ENCODE measurements around the gene NEK10. TPM values are rescaled to one million over a fixed set of nuclear protein-coding genes. Genes with fewer than 3 reads are reported as not detected.

Gene NEK10
- total and polyA plus RNA-seq, 9 of the 15 experiments (the other 6 are each of a cell fraction or from before 2014, with no cell fraction given): 0.07 TPM; not detected in 8

GRCh38 chr3:27354161-27354560 lies 15.0 kb downstream of the NEK10 start:
- no peak for ATAC-seq
- Histone ChIP-seq H2AFZ (ENCODE audit: low read depth, low read length) (no peak overlapping the region), H3K9me1 (ENCODE audit: control insufficient read depth, insufficient read depth, low read length) (no peaks in the 10 kb centered on the region), H3K79me2 (ENCODE audit: control insufficient read depth, insufficient read depth, low read length) (no peaks in the 10 kb centered on the region), H4K20me1 (replicated peaks; ENCODE audit: control insufficient read depth, insufficient read depth, low read length) (no peaks in the 10 kb centered on the region), H3K36me3 (ENCODE audit: control insufficient read depth, insufficient read depth, low read length) (no peaks in the 10 kb centered on the region), H3K4me1 (replicated peaks in 1 of 2; ENCODE audit: control insufficient read depth in 2 of 2, insufficient read depth in 2 of 2, low read length in 2 of 2) (no peaks in the 10 kb centered on the region), H3K4me2 (ENCODE audit: insufficient read depth, low read length) (no peak overlapping the region), H3K4me3 (no peak overlapping the region), H3K9me3 (replicated peaks; ENCODE audit: control insufficient read depth, insufficient read depth, low read depth, low read length) (no peaks in the 10 kb centered on the region), H3K9ac (ENCODE audit: insufficient read depth in 1 of 2, low read depth in 2 of 2, low read length in 2 of 2) (no peak overlapping the region), H3K27ac (ENCODE audit: extremely low read depth, low read depth, low read length) (no peak overlapping the region), H3K27me3 (ENCODE audit: control insufficient read depth in 2 of 2, insufficient read depth in 2 of 2, low read length in 2 of 2) (no peaks in the 10 kb centered on the region)
- CTCF ChIA-PET (ENCODE audit: low intra/inter-chr PET ratio): no interaction called here
- BruUV-seq (replicated peaks): no TSS peak
- 3% methylated on average over 5 of the region's 5 CpGs for WGBS (ENCODE audit: insufficient coverage, low coverage, missing lambda C conversion rate)
- no peak for DNase-seq (ENCODE audit: extremely low read depth in 1 of 4, low spot score in 3 of 4)
- in situ Hi-C loops (cut with MboI): no loop called here
- TF ChIP-seq HNRNPH1 (optimal IDR thresholded peaks at IDR 0.05; ENCODE audit: low read depth, low read length) (no peak), POLR3A (IDR thresholded peaks at IDR 0.05; ENCODE audit: borderline replicate concordance, extremely low read depth, insufficient read depth, insufficient read length) (no peak), ARID1B (IDR thresholded peaks at IDR 0.05) (no peak), CSDE1 (IDR thresholded peaks at IDR 0.05) (no peak)
- POLR2A ChIA-PET: no interaction called here
- intact Hi-C loops (cut with micrococcal nuclease): no loop called here
- no peak for FAIRE-seq

DNA sequence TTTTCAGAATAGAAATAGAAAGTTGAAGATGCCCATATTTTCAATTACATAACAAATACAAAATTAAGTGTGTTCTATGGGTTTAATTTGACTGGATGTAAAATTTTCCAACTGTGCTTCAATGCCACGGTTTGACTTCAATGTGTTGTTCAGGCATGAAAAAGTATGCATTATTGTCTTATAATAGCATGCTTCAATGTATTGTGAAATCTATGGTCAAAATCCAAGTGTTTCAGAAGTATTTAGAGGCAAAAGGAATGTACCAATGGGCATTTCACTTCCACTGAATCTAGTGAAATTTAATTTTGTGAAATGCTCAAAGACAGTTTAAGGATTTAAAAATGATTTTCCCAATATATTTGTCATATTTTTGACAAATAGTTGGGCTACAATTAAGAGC lies 16.0 kb downstream of the NEK10 start:
- CTCF ChIA-PET (ENCODE audit: low intra/inter-chr PET ratio): no interaction called here

More for the DNA sequence above, 16.0 kb downstream of the NEK10 start:
- Histone ChIP-seq H3K9me1 (ENCODE audit: control insufficient read depth, insufficient read depth, low read length) (no peaks in the 10 kb centered on the region), H3K27me3 (ENCODE audit: control insufficient read depth in 2 of 2, insufficient read depth in 2 of 2, low read length in 2 of 2) (no peaks in the 10 kb centered on the region), H3K9me3 (replicated peaks; ENCODE audit: control insufficient read depth, insufficient read depth, low read depth, low read length) (no peaks in the 10 kb centered on the region), H3K4me3 (no peak overlapping the region), H3K27ac (ENCODE audit: extremely low read depth, low read depth, low read length) (no peak overlapping the region), H4K20me1 (replicated peaks; ENCODE audit: control insufficient read depth, insufficient read depth, low read length) (no peaks in the 10 kb centered on the region), H3K4me1 (replicated peaks in 1 of 2; ENCODE audit: control insufficient read depth in 2 of 2, insufficient read depth in 2 of 2, low read length in 2 of 2) (no peaks in the 10 kb centered on the region), H3K9ac (ENCODE audit: insufficient read depth in 1 of 2, low read depth in 2 of 2, low read length in 2 of 2) (no peak overlapping the region), H2AFZ (ENCODE audit: low read depth, low read length) (no peak overlapping the region), H3K4me2 (ENCODE audit: insufficient read depth, low read length) (no peak overlapping the region), H3K79me2 (ENCODE audit: control insufficient read depth, insufficient read depth, low read length) (no peaks in the 10 kb centered on the region), H3K36me3 (ENCODE audit: control insufficient read depth, insufficient read depth, low read length) (no peaks in the 10 kb centered on the region)
- in situ Hi-C loops (cut with MboI): no loop called here
- DNase-seq (ENCODE audit: extremely low read depth in 1 of 4, low spot score in 3 of 4): no peak
- TF ChIP-seq, protein P1, sequence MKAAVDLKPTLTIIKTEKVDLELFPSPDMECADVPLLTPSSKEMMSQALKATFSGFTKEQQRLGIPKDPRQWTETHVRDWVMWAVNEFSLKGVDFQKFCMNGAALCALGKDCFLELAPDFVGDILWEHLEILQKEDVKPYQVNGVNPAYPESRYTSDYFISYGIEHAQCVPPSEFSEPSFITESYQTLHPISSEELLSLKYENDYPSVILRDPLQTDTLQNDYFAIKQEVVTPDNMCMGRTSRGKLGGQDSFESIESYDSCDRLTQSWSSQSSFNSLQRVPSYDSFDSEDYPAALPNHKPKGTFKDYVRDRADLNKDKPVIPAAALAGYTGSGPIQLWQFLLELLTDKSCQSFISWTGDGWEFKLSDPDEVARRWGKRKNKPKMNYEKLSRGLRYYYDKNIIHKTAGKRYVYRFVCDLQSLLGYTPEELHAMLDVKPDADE (conservative IDR thresholded peaks at IDR 0.05; ENCODE audit: control insufficient read depth, low read depth, low read length): no peak
- TF ChIP-seq RFX5 (IDR thresholded peaks at IDR 0.05; ENCODE audit: low read depth, low read length) (no peak), ZKSCAN3 (CRISPR knock-in tag; IDR thresholded peaks at IDR 0.05) (no peak), ZKSCAN8 (CRISPR knock-in tag; IDR thresholded peaks at IDR 0.05) (no peak), SMAD2 (IDR thresholded peaks at IDR 0.05; ENCODE audit: low read depth, low read length) (no peak), ELF4 (CRISPR knock-in tag; IDR thresholded peaks at IDR 0.05) (no peak), MITF (IDR thresholded peaks at IDR 0.05) (no peak), MEIS2 (IDR thresholded peaks at IDR 0.05; ENCODE audit: partially characterized antibody) (no peak), HLTF (IDR thresholded peaks at IDR 0.05) (no peak), ZNF830 (CRISPR knock-in tag; IDR thresholded peaks at IDR 0.05) (no peak)
- TF ChIP-seq, protein P2, sequence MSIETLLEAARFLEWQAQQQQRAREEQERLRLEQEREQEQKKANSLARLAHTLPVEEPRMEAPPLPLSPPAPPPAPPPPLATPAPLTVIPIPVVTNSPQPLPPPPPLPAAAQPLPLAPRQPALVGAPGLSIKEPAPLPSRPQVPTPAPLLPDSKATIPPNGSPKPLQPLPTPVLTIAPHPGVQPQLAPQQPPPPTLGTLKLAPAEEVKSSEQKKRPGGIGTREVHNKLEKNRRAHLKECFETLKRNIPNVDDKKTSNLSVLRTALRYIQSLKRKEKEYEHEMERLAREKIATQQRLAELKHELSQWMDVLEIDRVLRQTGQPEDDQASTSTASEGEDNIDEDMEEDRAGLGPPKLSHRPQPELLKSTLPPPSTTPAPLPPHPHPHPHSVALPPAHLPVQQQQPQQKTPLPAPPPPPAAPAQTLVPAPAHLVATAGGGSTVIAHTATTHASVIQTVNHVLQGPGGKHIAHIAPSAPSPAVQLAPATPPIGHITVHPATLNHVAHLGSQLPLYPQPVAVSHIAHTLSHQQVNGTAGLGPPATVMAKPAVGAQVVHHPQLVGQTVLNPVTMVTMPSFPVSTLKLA (conservative IDR thresholded peaks at IDR 0.05): no peak
- 4% methylated on average over 1 of the region's 1 CpG for WGBS (ENCODE audit: insufficient coverage, low coverage, missing lambda C conversion rate)
- FAIRE-seq: no peak
- POLR2A ChIA-PET: no interaction called here
- no TSS peak for BruUV-seq (replicated peaks)
- ATAC-seq: no peak
- intact Hi-C loops (cut with micrococcal nuclease): no loop called here
